GM12892 (cell line): ENCODE data around the gene MROH8.

Experiments
- POLR2A ChIP-seq: IDR thresholded peaks from 2 replicates; pipeline ENCODE4 v1.6.1; 2011; ENCODE audit warnings: low read depth, low read length, control low read depth
- POLR2AphosphoS5 ChIP-seq: IDR thresholded peaks from 2 replicates; pipeline ENCODE4 v1.6.1; 2011; ENCODE audit warnings: low read depth, low read length, control low read depth

DNA sequence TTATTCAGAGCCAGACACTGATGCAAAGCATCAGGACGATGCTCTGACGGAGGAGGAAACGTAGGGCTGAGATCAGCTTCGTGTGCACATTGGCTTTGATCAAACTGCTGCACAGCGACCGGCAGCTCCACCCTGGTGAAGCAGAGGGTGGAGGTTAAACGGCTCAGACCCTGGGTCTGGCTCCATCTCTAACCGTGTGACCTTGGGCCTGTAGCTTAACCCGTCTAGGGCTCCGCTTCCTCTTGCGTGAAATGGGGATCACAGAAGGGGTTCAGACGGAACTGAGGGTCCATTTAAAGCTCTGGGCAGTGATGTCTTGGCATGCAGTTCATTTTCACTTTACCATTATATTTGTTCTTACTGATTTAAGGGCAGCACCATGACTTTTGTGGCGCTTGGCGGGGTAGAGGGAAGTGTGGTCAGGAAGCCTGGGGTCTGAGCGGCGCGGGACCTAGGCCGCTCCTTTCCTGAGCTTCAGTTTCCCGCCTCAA lies 84.2 kb downstream of the MROH8 start:
- TF ChIP-seq POLR2AphosphoS5 = peak; percentile 69; the same call in 1 of the 2 replicates
- peak; percentile 14; the same call in 1 of the 2 replicates for TF ChIP-seq POLR2A
